Measurements from ENCODE around the gene CELSR2.

- no peak for TF ChIP-seq CTCF (IDR thresholded peaks at IDR 0.05)
- TF ChIP-seq ZFX (IDR thresholded peaks at IDR 0.05; ENCODE audit: borderline replicate concordance), result no peak
These were observed 45.1 kb downstream of the CELSR2 start for GRCh38 chr1:109294481-109294880.
